Skin epidermis (tissue), 12 donors: ENCODE results near the gene KIF5B.
"Not testable (repeated sequence)": the region's sequence is repeated elsewhere in the genome, so short reads cannot be mapped to it uniquely, and the experiment has no call there.

Source experiments
- H3K27ac ChIP-seq, 21 experiments: fragments of 200-600 bp; sonication (generic) in 11 of 21; one replicate each; pipeline ENCODE4 v1.5.0; 2020; ENCODE audit warnings: mild to moderate bottlenecking in 3 of 21, inconsistent platforms in 2 of 21, moderate library complexity in 2 of 21
- H3K4me3 ChIP-seq, 7 experiments: fragments of 200-600 bp; sonication (generic) in 2 of 7; one replicate each; pipeline ENCODE4 v1.5.0; 2020; ENCODE audit warnings: inconsistent platforms in 2 of 7, mild to moderate bottlenecking in 2 of 7, moderate library complexity in 1 of 7

Gene KIF5B

GRCh38 chr10:32056136-32057035, at the start of gene KIF5B:
KIF5B (minus strand) TSS chr10:32056425; CDS start chr10:32055973, 452 bp downstream.
- Histone ChIP-seq H3K27ac (peak within 1 kb of the TSS; percentile 90 to 100 (median 98)), H3K4me3 (peak within 1 kb of the TSS; percentile 48 to 90 (median 83))

- H3K27ac ChIP-seq, result no peak overlapping the region
- H3K4me3 ChIP-seq, result no peak overlapping the region
Observed at GRCh38 chr10:32105782-32106382, 49.7 kb upstream of the KIF5B start.

GRCh38 chr10:32104622-32105509, 48.6 kb upstream of the KIF5B start:
- Histone ChIP-seq H3K27ac (no peak overlapping the region), H3K4me3 (no peak overlapping the region)

GRCh38 chr10:32104181-32104580, 48.0 kb upstream of the KIF5B start:
- Histone ChIP-seq H3K27ac (no peak overlapping the region), H3K4me3 (no peak overlapping the region)

GRCh38 chr10:32103721-32104120, 47.5 kb upstream of the KIF5B start:
- H3K4me3 ChIP-seq, result no peak overlapping the region
- H3K27ac ChIP-seq, result no peak overlapping the region

- H3K4me3 ChIP-seq, H3K27ac ChIP-seq: not testable (repeated sequence)
Observed at GRCh38 chr10:32098566-32099259, 42.5 kb upstream of the KIF5B start.

- H3K4me3 ChIP-seq, result no peak overlapping the region
- no peak overlapping the region for H3K27ac ChIP-seq
Observed at GRCh38 chr10:32095116-32095733, 39.0 kb upstream of the KIF5B start.

GRCh38 chr10:32093650-32094049, 37.4 kb upstream of the KIF5B start:
- Histone ChIP-seq H3K4me3 (no peak overlapping the region), H3K27ac (no peak overlapping the region)

GRCh38 chr10:32091046-32091445, 34.8 kb upstream of the KIF5B start:
- Histone ChIP-seq H3K4me3 (no peak overlapping the region), H3K27ac (no peak overlapping the region)

GRCh38 chr10:32084185-32084851, 28.1 kb upstream of the KIF5B start:
- H3K4me3 ChIP-seq, result no peak overlapping the region
- H3K27ac ChIP-seq, result no peak overlapping the region

GRCh38 chr10:32077896-32078485, 21.8 kb upstream of the KIF5B start:
- Histone ChIP-seq H3K27ac (no peak overlapping the region), H3K4me3 (no peak overlapping the region)

GRCh38 chr10:32073659-32074058, 17.4 kb upstream of the KIF5B start:
- Histone ChIP-seq H3K27ac (no peak overlapping the region), H3K4me3 (no peak overlapping the region)

- no peak overlapping the region for H3K4me3 ChIP-seq
Observed at GRCh38 chr10:32073128-32073527, 16.9 kb upstream of the KIF5B start.

GRCh38 chr10:32072025-32072800, 16.0 kb upstream of the KIF5B start:
- H3K27ac ChIP-seq, result no peak overlapping the region
- no peak overlapping the region for H3K4me3 ChIP-seq

More at GRCh38 chr10:32073128-32073527, 16.9 kb upstream of the KIF5B start:
- no peak overlapping the region for H3K27ac ChIP-seq

GRCh38 chr10:32070645-32071044, 14.4 kb upstream of the KIF5B start:
- Histone ChIP-seq H3K27ac (no peak overlapping the region), H3K4me3 (no peak overlapping the region)

GRCh38 chr10:32068569-32068968, 12.3 kb upstream of the KIF5B start:
- no peak overlapping the region for H3K27ac ChIP-seq
- no peak overlapping the region for H3K4me3 ChIP-seq

GRCh38 chr10:32067931-32068330, 11.7 kb upstream of the KIF5B start:
- not testable (repeated sequence) for H3K27ac ChIP-seq, H3K4me3 ChIP-seq

GRCh38 chr10:32065856-32066255, 9.6 kb upstream of the KIF5B start:
- Histone ChIP-seq H3K4me3 (no peak overlapping the region), H3K27ac (no peak overlapping the region)
